ENCODE results near the gene LIMK2. TPM values are rescaled to one million over a fixed set of nuclear protein-coding genes. Genes with fewer than 3 reads are reported as not detected.

Gene LIMK2
- total and polyA plus RNA-seq, 9 of the 15 experiments (the other 6 are each of a cell fraction or from before 2014, with no cell fraction given): 1.1 to 14.5 (median 8.5) TPM

DNA sequence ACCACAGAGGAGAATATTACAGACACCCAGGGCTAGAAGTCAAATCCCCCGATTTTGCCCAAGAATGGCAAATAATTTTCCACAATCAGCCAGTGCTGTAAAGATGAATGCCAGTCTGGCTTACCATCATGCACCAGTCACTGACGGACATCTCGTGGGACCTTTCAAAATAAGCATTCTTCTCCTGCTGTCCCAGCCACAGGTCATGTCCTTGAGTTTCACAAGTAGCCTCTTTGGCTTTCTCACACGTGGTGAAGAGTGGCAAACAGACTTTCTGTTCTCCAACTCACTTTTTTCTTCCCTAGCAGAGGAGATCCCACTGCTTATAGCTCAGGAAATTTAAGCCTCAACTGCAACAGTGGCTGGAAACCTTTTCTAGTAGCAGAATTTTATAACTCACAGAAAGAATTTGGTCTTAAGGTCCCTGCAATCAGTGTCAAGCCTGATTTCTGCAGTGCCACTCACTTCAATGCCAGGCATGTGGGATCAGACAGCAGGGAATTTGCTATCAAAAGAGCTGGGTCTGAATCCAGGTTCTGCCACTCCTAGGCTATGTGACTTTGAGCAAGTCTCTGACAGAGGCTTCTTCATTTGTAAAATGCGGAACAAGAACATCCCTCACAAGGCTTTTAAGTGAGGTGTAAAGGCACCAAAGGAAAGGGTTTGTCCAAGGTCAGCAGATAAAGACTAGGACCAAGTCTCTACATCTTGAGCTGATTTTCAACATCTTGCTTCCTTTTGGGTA lies 76.6 kb downstream of the LIMK2 start:
- H3K4me1 ChIP-seq (replicated peaks in 1 of 2; ENCODE audit: control insufficient read depth in 2 of 2, insufficient read depth in 2 of 2, low read length in 2 of 2): peaks cover 15 to 24% of the 10 kb centered on the region in 2 experiments; a peak in 4 of 5 replicates
- no TSS peak for BruUV-seq (replicated peaks)

More for the DNA sequence above, 76.6 kb downstream of the LIMK2 start:
- DNase-seq (ENCODE audit: extremely low read depth in 1 of 4, low spot score in 3 of 4): no peak
- no peak overlapping the region for H3K9ac ChIP-seq (ENCODE audit: insufficient read depth in 1 of 2, low read depth in 2 of 2, low read length in 2 of 2)
- H3K9me1 ChIP-seq (ENCODE audit: control insufficient read depth, insufficient read depth, low read length): no peaks in the 10 kb centered on the region
- H3K27ac ChIP-seq (ENCODE audit: extremely low read depth, low read depth, low read length): no peak overlapping the region
- no peaks in the 10 kb centered on the region for H4K20me1 ChIP-seq (replicated peaks; ENCODE audit: control insufficient read depth, insufficient read depth, low read length)
- no peak for FAIRE-seq
- H3K36me3 ChIP-seq (ENCODE audit: control insufficient read depth, insufficient read depth, low read length): no peaks in the 10 kb centered on the region
- intact Hi-C loops (cut with micrococcal nuclease): no loop called here
- ChIA-PET CTCF (ENCODE audit: low intra/inter-chr PET ratio) (no interaction called here), POLR2A (interaction anchor here (0.7 to 3.1 kb wide), 3 partner anchors 16 to 146 kb away, joined by 3 to 7 read pairs (median 4); no protein-coding TSS in a partner anchor)
- H3K79me2 ChIP-seq (ENCODE audit: control insufficient read depth, insufficient read depth, low read length): no peaks in the 10 kb centered on the region
- H3K9me3 ChIP-seq (replicated peaks; ENCODE audit: control insufficient read depth, insufficient read depth, low read depth, low read length): no peaks in the 10 kb centered on the region
- TF ChIP-seq, protein P1, sequence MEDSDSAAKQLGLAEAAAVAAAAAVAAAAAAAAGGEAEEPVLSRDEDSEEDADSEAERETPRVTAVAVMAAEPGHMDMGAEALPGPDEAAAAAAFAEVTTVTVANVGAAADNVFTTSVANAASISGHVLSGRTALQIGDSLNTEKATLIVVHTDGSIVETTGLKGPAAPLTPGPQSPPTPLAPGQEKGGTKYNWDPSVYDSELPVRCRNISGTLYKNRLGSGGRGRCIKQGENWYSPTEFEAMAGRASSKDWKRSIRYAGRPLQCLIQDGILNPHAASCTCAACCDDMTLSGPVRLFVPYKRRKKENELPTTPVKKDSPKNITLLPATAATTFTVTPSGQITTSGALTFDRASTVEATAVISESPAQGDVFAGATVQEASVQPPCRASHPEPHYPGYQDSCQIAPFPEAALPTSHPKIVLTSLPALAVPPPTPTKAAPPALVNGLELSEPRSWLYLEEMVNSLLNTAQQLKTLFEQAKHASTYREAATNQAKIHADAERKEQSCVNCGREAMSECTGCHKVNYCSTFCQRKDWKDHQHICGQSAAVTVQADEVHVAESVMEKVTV (CRISPR knock-in tag; IDR thresholded peaks at IDR 0.05): no peak
- TF ChIP-seq NUFIP1 (IDR thresholded peaks at IDR 0.05; ENCODE audit: partially characterized antibody): no peak
- TF ChIP-seq ZNF395 (CRISPR knock-in tag; IDR thresholded peaks at IDR 0.05): no peak
- TF ChIP-seq ZNF696 (CRISPR knock-in tag; conservative IDR thresholded peaks at IDR 0.05): no peak
- TF ChIP-seq MIER1 (IDR thresholded peaks at IDR 0.05; ENCODE audit: low read depth): no peak
- no peak for TF ChIP-seq NFIX (CRISPR knock-in tag; IDR thresholded peaks at IDR 0.05; ENCODE audit: low read depth)
- TF ChIP-seq RFX5 (IDR thresholded peaks at IDR 0.05; ENCODE audit: low read depth, low read length): no peak
- TF ChIP-seq DIDO1 (tag; IDR thresholded peaks at IDR 0.05; ENCODE audit: low read depth): no peak
- no peak for TF ChIP-seq SRF (CRISPR knock-in tag; IDR thresholded peaks at IDR 0.05)
- TF ChIP-seq DDX20 (tag; IDR thresholded peaks at IDR 0.05; ENCODE audit: low read depth): no peak
- no peak for TF ChIP-seq TEAD2 (tag; IDR thresholded peaks at IDR 0.05)
- H3K4me2 ChIP-seq (ENCODE audit: insufficient read depth, low read length): no peak overlapping the region
- WGBS (ENCODE audit: insufficient coverage, low coverage, missing lambda C conversion rate): 49% methylated on average over 5 of the region's 5 CpGs
- no peak overlapping the region for H3K4me3 ChIP-seq
- in situ Hi-C loops (cut with MboI): no loop called here
- no peaks in the 10 kb centered on the region for H3K27me3 ChIP-seq (ENCODE audit: control insufficient read depth in 2 of 2, insufficient read depth in 2 of 2, low read length in 2 of 2)
- ATAC-seq: no peak
- no peak overlapping the region for H2AFZ ChIP-seq (ENCODE audit: low read depth, low read length)

Measured in K562 (cell line).